Measurements from ENCODE around the gene NXT2.

- TF ChIP-seq CTCF (IDR thresholded peaks at IDR 0.05; ENCODE audit: insufficient read depth, low read length, poor library complexity, severe bottlenecking) (no peak), EZH2phosphoT487 (conservative IDR thresholded peaks at IDR 0.05; ENCODE audit: low read length) (no peak)
These were observed 49.0 kb upstream of the NXT2 start for GRCh38 chrX:109487640-109488039.
